ENCODE results near the gene C2orf15. TPM values are rescaled to one million over a fixed set of nuclear protein-coding genes. Genes with fewer than 3 reads are reported as not detected.
"Not testable (repeated sequence)": the region's sequence is repeated elsewhere in the genome, so short reads cannot be mapped to it uniquely, and the experiment has no call there.

Gene C2orf15
- total RNA-seq: 1 to 10 TPM; 1.9 TPM

DNA sequence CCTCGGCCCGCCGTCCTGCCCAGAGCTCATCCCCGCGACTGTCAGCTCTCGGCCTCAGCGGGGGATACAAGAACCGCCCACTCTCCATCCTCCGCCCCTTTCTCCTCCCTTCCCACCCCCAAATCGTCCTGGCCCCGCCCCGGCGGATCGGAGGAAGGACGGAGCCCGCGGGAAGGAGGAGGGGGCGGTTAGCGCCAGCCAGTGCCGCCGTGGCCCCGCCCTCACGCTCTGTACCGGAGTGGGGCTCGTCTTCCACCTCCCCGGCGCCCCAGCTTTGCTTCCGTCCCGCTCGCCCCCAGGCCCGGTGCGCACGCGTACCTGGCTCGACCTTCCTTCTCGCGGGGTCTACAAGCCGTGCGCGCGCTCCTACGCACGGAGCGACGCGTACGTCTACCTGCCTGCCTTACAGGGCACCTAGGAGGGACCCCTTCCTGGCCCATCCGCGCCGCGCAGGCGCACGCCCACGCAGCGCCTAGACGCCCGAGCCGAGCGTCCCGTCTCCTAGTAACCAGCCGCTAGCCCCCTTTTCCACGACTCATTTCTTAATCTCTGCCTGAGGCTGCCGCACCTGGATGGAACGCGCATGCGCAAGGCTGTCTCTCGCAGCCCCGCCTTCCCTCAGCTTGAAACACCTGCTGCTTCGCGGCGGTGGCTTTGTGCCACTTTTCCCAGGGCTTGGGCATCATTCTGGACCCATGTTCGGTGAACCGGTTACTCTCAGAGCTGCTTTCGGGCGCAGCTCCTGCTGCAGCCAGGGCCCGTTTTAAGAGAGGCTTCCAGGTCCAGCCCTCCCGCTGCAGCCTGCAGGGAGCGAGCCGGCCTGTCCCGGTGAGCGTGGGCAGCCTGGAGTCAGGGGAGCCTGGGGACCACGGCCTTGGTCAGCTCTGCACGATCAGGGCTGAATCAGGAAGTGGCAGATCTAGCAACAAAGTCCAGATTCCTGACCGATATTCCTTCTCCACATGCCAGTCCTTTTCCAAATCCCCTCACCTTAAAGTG is at the start of gene C2orf15:
Gene C2orf15, plus strand, starts transcription at position 598 of the 999 bp plus-strand sequence. CDS start 8,852 bp downstream, outside the sequence.
- no peaks in the 10 kb centered on the region for H3K27me3 Mint-ChIP-seq
- peaks cover 6% of the 10 kb centered on the region for H3K36me3 Mint-ChIP-seq (ENCODE audit: low read depth)
- H3K27ac Mint-ChIP-seq: peak within 1 kb of the TSS; percentile 97
- H3K4me1 Mint-ChIP-seq: peaks cover 4% of the 10 kb centered on the region
- no peaks in the 10 kb centered on the region for H3K9me3 Mint-ChIP-seq
- peak; percentile 95 for ATAC-seq (replicated peaks)
- H3K4me3 Mint-ChIP-seq: peak within 1 kb of the TSS; percentile 95

GRCh38 chr2:99096728-99097127 is 44.8 kb upstream of the C2orf15 start:
- H3K4me1 Mint-ChIP-seq: peaks cover 7% of the 10 kb centered on the region
- H3K27me3 Mint-ChIP-seq: no peaks in the 10 kb centered on the region
- peak overlapping the region; percentile 28 for H3K27ac Mint-ChIP-seq
- ATAC-seq (replicated peaks): peak; percentile 92
- H3K9me3 Mint-ChIP-seq: no peaks in the 10 kb centered on the region
- no peaks in the 10 kb centered on the region for H3K36me3 Mint-ChIP-seq (ENCODE audit: low read depth)
- no peak overlapping the region for H3K4me3 Mint-ChIP-seq

- Mint-ChIP-seq H3K4me1 (peaks cover 2% of the 10 kb centered on the region), H3K27ac (peak overlapping the region; percentile 52), H3K36me3 (ENCODE audit: low read depth) (peaks cover 6% of the 10 kb centered on the region), H3K9me3 (no peaks in the 10 kb centered on the region), H3K27me3 (no peaks in the 10 kb centered on the region), H3K4me3 (no peak overlapping the region)
- ATAC-seq (replicated peaks): no peak
These were observed 39.8 kb upstream of the C2orf15 start for GRCh38 chr2:99101697-99102096.

DNA sequence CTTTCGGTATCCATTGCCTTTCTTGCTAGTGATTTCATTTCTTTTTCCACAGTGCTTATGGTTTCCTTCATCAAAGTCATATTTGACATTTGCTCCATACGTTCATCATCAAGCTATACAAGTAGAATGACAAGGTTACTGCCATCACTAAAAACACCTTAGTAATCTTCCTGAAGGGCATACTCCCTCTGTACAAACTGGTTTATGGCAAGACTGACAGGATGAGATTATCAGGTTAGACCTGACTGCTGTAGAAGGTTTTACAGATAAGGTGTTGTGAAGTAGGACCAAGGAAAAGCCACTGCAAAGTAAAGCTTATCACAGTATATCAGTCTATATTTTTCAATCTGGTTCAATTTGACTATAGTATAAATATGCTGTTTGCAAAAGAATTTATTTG is 37.5 kb upstream of the C2orf15 start:
- Mint-ChIP-seq H3K27ac (no peak overlapping the region), H3K4me3 (no peak overlapping the region), H3K36me3 (ENCODE audit: low read depth) (peaks cover 6% of the 10 kb centered on the region), H3K9me3 (no peaks in the 10 kb centered on the region), H3K4me1 (no peaks in the 10 kb centered on the region), H3K27me3 (no peaks in the 10 kb centered on the region)
- no peak for ATAC-seq (replicated peaks)

- no peaks in the 10 kb centered on the region for H3K9me3 Mint-ChIP-seq
- H3K4me3 Mint-ChIP-seq: no peak overlapping the region
- no peak overlapping the region for H3K27ac Mint-ChIP-seq
- no peaks in the 10 kb centered on the region for H3K4me1 Mint-ChIP-seq
- peak; percentile 12 for ATAC-seq (replicated peaks)
- no peaks in the 10 kb centered on the region for H3K27me3 Mint-ChIP-seq
- peaks cover 6% of the 10 kb centered on the region for H3K36me3 Mint-ChIP-seq (ENCODE audit: low read depth)
These were observed 34.6 kb upstream of the C2orf15 start for GRCh38 chr2:99106913-99107312.

- H3K9me3 Mint-ChIP-seq: no peaks in the 10 kb centered on the region
- no peaks in the 10 kb centered on the region for H3K36me3 Mint-ChIP-seq (ENCODE audit: low read depth)
These were observed 30.3 kb upstream of the C2orf15 start for GRCh38 chr2:99111236-99111635.

GRCh38 chr2:99111945-99112344 is 29.6 kb upstream of the C2orf15 start:
- Mint-ChIP-seq H3K4me1 (no peaks in the 10 kb centered on the region), H3K27ac (no peak overlapping the region), H3K27me3 (no peaks in the 10 kb centered on the region), H3K9me3 (no peaks in the 10 kb centered on the region), H3K4me3 (no peak overlapping the region), H3K36me3 (ENCODE audit: low read depth) (no peaks in the 10 kb centered on the region)
- no peak for ATAC-seq (replicated peaks)

More at GRCh38 chr2:99111236-99111635, 30.3 kb upstream of the C2orf15 start:
- H3K27me3 Mint-ChIP-seq: no peaks in the 10 kb centered on the region
- no peak overlapping the region for H3K4me3 Mint-ChIP-seq
- no peak overlapping the region for H3K27ac Mint-ChIP-seq
- H3K4me1 Mint-ChIP-seq: no peaks in the 10 kb centered on the region
- no peak for ATAC-seq (replicated peaks)

DNA sequence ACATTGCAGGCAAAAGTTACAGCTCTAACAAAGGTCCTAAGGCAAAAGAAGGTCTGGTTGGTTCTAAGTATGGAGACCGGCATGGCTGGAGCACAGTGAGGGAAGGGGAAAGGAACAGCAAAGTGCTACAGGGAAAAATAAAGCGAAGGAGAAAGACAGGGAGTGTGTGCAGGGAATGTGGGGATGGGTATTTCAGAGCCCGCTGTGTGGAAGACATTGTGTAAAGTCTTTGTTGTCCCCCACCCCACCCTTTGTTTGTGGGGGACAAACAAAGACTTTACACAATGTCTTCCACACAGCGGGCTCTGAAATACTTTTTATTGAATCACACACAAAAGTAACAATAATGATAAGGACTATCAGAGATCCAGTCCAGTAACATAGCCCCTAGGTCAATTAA is 28.9 kb upstream of the C2orf15 start:
- Mint-ChIP-seq H3K4me1 (no peaks in the 10 kb centered on the region), H3K9me3 (no peaks in the 10 kb centered on the region), H3K27ac (no peak overlapping the region), H3K4me3 (no peak overlapping the region), H3K36me3 (ENCODE audit: low read depth) (no peaks in the 10 kb centered on the region), H3K27me3 (no peaks in the 10 kb centered on the region)
- ATAC-seq (replicated peaks): no peak

DNA sequence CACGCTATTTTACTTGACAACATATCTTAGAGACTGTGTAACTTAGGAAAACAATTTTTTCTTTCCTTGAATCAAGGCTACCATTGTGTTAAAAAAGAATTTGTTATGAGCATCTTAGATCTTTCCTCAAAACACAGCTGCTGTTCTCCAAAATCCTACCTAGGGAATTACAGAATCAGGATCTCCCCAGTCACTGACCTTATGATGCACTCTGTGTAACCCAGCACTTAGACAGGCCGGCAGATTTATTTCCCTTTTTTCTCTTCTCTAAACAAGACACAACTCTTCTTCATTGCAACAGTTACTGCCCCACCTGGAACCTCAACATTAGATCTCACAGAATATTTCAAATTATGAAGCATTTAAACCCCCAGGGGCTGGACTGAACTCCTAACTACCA is 13.5 kb upstream of the C2orf15 start:
- H3K4me3 Mint-ChIP-seq: no peak overlapping the region
- no peaks in the 10 kb centered on the region for H3K4me1 Mint-ChIP-seq
- no peak overlapping the region for H3K27ac Mint-ChIP-seq
- peaks cover 20% of the 10 kb centered on the region for H3K36me3 Mint-ChIP-seq (ENCODE audit: low read depth)
- no peak for ATAC-seq (replicated peaks)
- H3K27me3 Mint-ChIP-seq: no peaks in the 10 kb centered on the region
- peaks cover 23% of the 10 kb centered on the region for H3K9me3 Mint-ChIP-seq

DNA sequence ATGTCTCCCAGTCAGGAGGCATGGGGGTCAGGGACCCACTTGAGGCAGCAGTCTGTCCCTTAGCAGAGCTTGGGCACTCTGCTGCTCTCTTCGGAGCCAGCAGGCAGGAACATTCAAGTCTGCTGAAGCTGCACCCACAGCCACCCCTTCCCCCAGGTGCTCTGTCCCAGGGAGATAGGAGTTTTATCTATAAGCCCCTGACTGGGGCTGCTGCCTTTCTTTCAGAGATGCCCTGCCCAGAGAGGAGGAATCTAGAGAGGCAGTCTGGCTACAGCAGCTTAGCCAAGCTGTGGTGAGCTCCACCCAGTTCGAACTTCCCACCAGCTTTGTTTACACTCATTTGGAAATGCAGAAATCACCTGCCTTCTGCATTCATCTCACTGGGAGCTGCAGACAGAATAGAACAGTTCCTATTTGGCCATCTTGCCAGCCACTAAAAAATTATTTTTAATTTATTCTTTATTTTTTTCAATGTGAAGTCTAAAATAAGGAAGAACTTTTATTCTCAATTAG is 6.4 kb upstream of the C2orf15 start:
- H3K36me3 Mint-ChIP-seq (ENCODE audit: low read depth); ATAC-seq (replicated peaks); H3K4me1 Mint-ChIP-seq; H3K27ac Mint-ChIP-seq; H3K27me3 Mint-ChIP-seq; H3K4me3 Mint-ChIP-seq: not testable (repeated sequence)
- peaks cover 21% of the 10 kb centered on the region for H3K9me3 Mint-ChIP-seq

DNA sequence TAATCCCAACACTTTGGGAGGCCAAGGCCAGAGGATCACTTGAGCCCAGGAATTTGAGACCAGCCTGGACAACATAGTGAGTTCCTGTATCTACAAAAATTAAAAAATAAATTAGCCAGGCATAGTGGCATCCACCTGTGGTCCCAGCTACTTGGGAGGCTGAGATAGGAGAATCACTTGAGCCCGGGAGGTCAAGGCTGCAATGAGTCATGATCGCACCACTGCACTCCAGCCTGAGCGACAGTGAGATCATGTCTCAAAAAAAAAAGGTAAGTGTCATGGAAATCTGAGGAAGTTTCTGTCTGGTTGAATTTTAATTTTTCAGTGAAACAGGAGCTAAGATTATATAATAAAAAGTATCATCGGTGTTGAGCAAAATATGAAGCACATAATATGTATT is 2.5 kb upstream of the C2orf15 start:
- peaks cover 4% of the 10 kb centered on the region for H3K4me1 Mint-ChIP-seq
- peaks cover 4% of the 10 kb centered on the region for H3K9me3 Mint-ChIP-seq
- H3K4me3 Mint-ChIP-seq: no peak overlapping the region
- no peak for ATAC-seq (replicated peaks)
- peaks cover 6% of the 10 kb centered on the region for H3K36me3 Mint-ChIP-seq (ENCODE audit: low read depth)
- H3K27me3 Mint-ChIP-seq: no peaks in the 10 kb centered on the region
- no peak overlapping the region for H3K27ac Mint-ChIP-seq

DNA sequence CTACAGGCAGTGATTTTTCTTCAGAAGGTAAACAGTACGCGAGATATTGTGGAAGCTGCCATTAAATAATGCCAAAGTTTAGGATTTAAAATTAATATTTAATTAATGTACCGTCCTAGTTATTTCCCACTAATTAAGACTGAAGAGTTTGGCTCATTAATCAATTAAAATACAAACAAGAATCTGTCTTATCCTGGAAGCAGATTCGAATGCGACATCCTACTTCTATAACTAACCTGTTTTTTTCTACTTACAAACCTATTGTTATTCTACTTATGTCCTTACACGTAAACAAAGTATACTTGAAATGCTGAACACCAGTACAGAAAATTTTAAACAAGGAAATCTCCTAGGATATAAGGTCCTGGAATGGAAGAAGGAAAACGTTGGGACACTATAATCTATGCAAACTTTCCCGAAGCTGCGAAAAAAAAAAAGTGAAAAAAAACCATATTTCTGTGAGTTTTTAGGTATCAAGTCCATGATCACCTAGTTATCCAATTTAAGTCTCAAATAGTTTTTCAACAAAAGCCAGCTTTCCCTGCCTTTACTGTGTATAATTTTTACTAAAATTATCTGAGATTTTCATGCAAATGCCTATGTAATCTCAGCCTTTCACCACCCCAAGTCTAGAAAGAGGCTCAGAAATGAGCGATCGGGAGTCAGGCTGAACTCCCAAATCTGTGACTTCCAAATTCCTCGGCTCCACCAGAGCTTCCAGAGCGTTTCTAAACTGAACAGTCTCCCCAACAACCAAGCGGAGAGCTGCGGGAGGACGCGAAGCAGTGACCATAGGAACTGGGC is 1.2 kb upstream of the C2orf15 start:
- peak overlapping the region; percentile 95 for H3K4me3 Mint-ChIP-seq
- H3K36me3 Mint-ChIP-seq (ENCODE audit: low read depth): peaks cover 6% of the 10 kb centered on the region
- H3K27me3 Mint-ChIP-seq: no peaks in the 10 kb centered on the region
- peaks cover 4% of the 10 kb centered on the region for H3K4me1 Mint-ChIP-seq
- no peaks in the 10 kb centered on the region for H3K9me3 Mint-ChIP-seq
- peak overlapping the region; percentile 97 for H3K27ac Mint-ChIP-seq
- ATAC-seq (replicated peaks): no peak

- H3K4me3 Mint-ChIP-seq: peak overlapping the region; percentile 95
- peaks cover 6% of the 10 kb centered on the region for H3K36me3 Mint-ChIP-seq (ENCODE audit: low read depth)
- H3K9me3 Mint-ChIP-seq: no peaks in the 10 kb centered on the region
- no peaks in the 10 kb centered on the region for H3K27me3 Mint-ChIP-seq
- H3K4me1 Mint-ChIP-seq: peaks cover 4% of the 10 kb centered on the region
- peak overlapping the region; percentile 97 for H3K27ac Mint-ChIP-seq
- ATAC-seq (replicated peaks): peak; percentile 45
These were observed 722 bp upstream of the C2orf15 start for GRCh38 chr2:99140860-99141109.

GRCh38 chr2:99150706-99151105 is 9.2 kb downstream of the C2orf15 start:
- Mint-ChIP-seq H3K4me1 (peaks cover 5% of the 10 kb centered on the region), H3K9me3 (no peaks in the 10 kb centered on the region), H3K27me3 (no peaks in the 10 kb centered on the region), H3K36me3 (ENCODE audit: low read depth) (peaks cover 13% of the 10 kb centered on the region), H3K4me3 (no peak overlapping the region), H3K27ac (peak overlapping the region; percentile 10)
- ATAC-seq (replicated peaks): no peak

Measured in activated T-helper 17 cell treated with anti-CD3 and anti-CD28 coated beads, Interleukin-2, amount 50 U/mL, for 72 hours (primary cell).